SK-N-SH treated with all-trans-retinoic acid at 6 μM for 48 hours (cell line): ENCODE results near the gene HOOK2.

Experiments
- CSDC2 ChIP-seq: fragments of 250-450 bp; sonication (Bioruptor Pico); IDR thresholded peaks from 2 replicates; pipeline ENCODE4 v1.5.0; 2020; ENCODE audit warnings: mild to moderate bottlenecking, moderate library complexity
- GLIS3 ChIP-seq: fragments of 250-450 bp; sonication (Bioruptor Pico); IDR thresholded peaks from 2 replicates; pipeline ENCODE4 v1.5.0; 2020; ENCODE audit warnings: mild to moderate bottlenecking, moderate library complexity
- OSR1 ChIP-seq: fragments of 250-450 bp; sonication (Bioruptor Pico); IDR thresholded peaks from 2 replicates; pipeline ENCODE4 v1.8.0; 2022; ENCODE audit warnings: moderate library complexity, mild to moderate bottlenecking, inconsistent platforms
- ZFP3 ChIP-seq: fragments of 250-450 bp; sonication (Bioruptor Pico); IDR thresholded peaks from 2 replicates; pipeline ENCODE4 v1.5.0; 2020; ENCODE audit warnings: mild to moderate bottlenecking, moderate library complexity
- ZFP30 ChIP-seq: fragments of 450-650 bp; formaldehyde crosslinking; IDR thresholded peaks from 2 replicates; pipeline ENCODE4 v1.5.0; 2022; ENCODE audit warnings: mild to moderate bottlenecking, moderate library complexity
- TF ChIP-seq, protein P1 (sequence below): fragments of 250-450 bp; sonication (Bioruptor Pico); IDR thresholded peaks from 2 replicates; pipeline ENCODE4 v1.5.1; 2020; ENCODE audit warnings: low read depth, mild to moderate bottlenecking, moderate library complexity

DNA sequence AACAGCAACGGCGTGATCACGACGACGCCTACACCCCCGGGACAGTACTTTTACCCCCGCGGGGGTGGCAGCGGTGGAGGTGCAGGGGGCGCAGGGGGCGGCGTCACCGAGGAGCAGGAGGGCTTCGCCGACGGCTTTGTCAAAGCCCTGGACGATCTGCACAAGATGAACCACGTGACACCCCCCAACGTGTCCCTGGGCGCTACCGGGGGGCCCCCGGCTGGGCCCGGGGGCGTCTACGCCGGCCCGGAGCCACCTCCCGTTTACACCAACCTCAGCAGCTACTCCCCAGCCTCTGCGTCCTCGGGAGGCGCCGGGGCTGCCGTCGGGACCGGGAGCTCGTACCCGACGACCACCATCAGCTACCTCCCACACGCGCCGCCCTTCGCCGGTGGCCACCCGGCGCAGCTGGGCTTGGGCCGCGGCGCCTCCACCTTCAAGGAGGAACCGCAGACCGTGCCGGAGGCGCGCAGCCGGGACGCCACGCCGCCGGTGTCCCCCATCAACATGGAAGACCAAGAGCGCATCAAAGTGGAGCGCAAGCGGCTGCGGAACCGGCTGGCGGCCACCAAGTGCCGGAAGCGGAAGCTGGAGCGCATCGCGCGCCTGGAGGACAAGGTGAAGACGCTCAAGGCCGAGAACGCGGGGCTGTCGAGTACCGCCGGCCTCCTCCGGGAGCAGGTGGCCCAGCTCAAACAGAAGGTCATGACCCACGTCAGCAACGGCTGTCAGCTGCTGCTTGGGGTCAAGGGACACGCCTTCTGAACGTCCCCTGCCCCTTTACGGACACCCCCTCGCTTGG is 16.9 kb upstream of the HOOK2 start:
- no peak for TF ChIP-seq GLIS3
- TF ChIP-seq, protein P1, sequence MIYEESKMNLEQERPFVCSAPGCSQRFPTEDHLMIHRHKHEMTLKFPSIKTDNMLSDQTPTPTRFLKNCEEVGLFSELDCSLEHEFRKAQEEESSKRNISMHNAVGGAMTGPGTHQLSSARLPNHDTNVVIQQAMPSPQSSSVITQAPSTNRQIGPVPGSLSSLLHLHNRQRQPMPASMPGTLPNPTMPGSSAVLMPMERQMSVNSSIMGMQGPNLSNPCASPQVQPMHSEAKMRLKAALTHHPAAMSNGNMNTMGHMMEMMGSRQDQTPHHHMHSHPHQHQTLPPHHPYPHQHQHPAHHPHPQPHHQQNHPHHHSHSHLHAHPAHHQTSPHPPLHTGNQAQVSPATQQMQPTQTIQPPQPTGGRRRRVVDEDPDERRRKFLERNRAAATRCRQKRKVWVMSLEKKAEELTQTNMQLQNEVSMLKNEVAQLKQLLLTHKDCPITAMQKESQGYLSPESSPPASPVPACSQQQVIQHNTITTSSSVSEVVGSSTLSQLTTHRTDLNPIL, result no peak
- TF ChIP-seq OSR1 (CRISPR knock-in tag), result no peak
- no peak for TF ChIP-seq CSDC2 (CRISPR knock-in tag)
- TF ChIP-seq ZFP3 (CRISPR knock-in tag), result no peak
- TF ChIP-seq ZFP30 (CRISPR knock-in tag), result no peak
